GM12891 (cell line): ENCODE results near the gene GPR107.

Experiments
- POLR2A ChIP-seq: IDR thresholded peaks from 2 replicates; pipeline ENCODE4 v1.6.1; 2011; ENCODE audit warnings: low read depth, low read length, control low read depth
- POLR2AphosphoS5 ChIP-seq: IDR thresholded peaks from 2 replicates; pipeline ENCODE4 v1.6.1; 2011; ENCODE audit warnings: low read depth, low read length, control low read depth
- TAF1 ChIP-seq: IDR thresholded peaks from 2 replicates; pipeline ENCODE4 v1.6.1; 2011; ENCODE audit warnings: low read depth, low read length, control low read depth

DNA sequence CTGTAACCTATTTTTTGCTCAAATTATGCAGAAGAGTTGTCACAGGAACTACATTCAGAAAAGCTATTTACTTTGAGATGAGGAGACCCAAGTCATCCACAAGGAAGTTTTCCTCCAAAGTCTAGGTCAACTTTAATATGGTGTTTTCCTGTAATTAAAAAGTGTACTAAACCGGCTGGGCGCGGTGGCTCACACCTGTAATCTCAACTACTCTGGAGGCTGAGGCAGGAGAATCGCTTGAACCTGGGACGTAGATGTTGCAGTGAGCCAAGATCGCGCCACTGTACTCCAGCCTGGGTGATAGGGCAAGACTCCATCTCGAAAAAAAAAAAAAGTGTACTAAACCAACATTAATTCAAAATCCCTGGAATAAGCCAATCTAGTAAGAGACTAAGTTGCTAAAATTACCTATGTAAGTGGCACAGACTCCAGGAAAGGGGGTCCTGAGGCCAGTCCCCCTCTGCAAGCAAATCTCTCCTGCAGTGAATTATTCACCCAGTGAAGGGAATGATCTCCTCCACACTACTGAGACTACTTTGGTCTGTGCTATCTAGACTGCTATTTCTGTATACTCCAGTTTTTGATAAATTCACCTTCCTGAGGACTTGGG is 49.7 kb upstream of the GPR107 start:
- TF ChIP-seq TAF1 (no peak), POLR2A (no peak), POLR2AphosphoS5 (0 out of 2 replicates have a peak, but pooled peaks have one; percentile 29)
